Liver (tissue), 9 donors: ENCODE measurements around the gene DISP3. TPM values are rescaled to one million over a fixed set of nuclear protein-coding genes. Genes with fewer than 3 reads are reported as not detected.

Experiments
- DNase-seq: peaks from one replicate; pipeline ENCODE4 v3.0.0-alpha.2; 2017; ENCODE audit warnings: low spot score
- H3K27ac ChIP-seq, 2 donors: one replicate each; pipeline ENCODE4 v1.7.0; 2013; ENCODE audit warnings: inconsistent platforms in 2 of 2, low read length in 2 of 2, control low read depth in 1 of 2, low read depth in 1 of 2, mild to moderate bottlenecking in 1 of 2
- H3K27me3 ChIP-seq, 4 donors: one replicate each; pipeline versions ENCODE4 v1.6.1 to v1.7.0; 2013; ENCODE audit warnings: low read length in 3 of 4, inconsistent platforms in 1 of 4, mild to moderate bottlenecking in 1 of 4, moderate library complexity in 1 of 4; ENCODE audit not compliant: control insufficient read depth in 4 of 4, insufficient read depth in 4 of 4
- H3K36me3 ChIP-seq, 4 donors: one replicate each; pipeline versions ENCODE4 v1.6.1 to v1.7.0; 2013; ENCODE audit warnings: low read length in 3 of 4, mild to moderate bottlenecking in 3 of 4, low read depth in 1 of 4, moderate library complexity in 1 of 4; ENCODE audit not compliant: control insufficient read depth in 4 of 4, insufficient read depth in 3 of 4
- H3K4me1 ChIP-seq, 4 donors: one replicate each; pipeline versions ENCODE4 v1.6.1 to v1.7.0; 2013; ENCODE audit warnings: low read length in 3 of 4, mild to moderate bottlenecking in 3 of 4, moderate library complexity in 1 of 4; ENCODE audit not compliant: control insufficient read depth in 4 of 4, insufficient read depth in 4 of 4
- H3K4me3 ChIP-seq, 3 donors: one replicate each; pipeline versions ENCODE4 v1.6.1 to v1.7.0; 2013; ENCODE audit warnings: low read length in 3 of 3, control low read depth in 1 of 3, low read depth in 1 of 3, mild to moderate bottlenecking in 1 of 3
- H3K9ac ChIP-seq, 2 donors: one replicate each; pipeline ENCODE4 v1.7.0; 2013; ENCODE audit warnings: low read length in 2 of 2, mild to moderate bottlenecking in 2 of 2, moderate library complexity in 2 of 2, control low read depth in 1 of 2, low read depth in 1 of 2
- H3K9me3 ChIP-seq, 4 donors: one replicate each; pipeline versions ENCODE4 v1.6.1 to v1.7.0; 2013; ENCODE audit warnings: low read length in 3 of 4; ENCODE audit not compliant: control insufficient read depth in 4 of 4
- ATF3 ChIP-seq: IDR thresholded peaks from 2 replicates; pipeline ENCODE4 v1.6.1; 2016; ENCODE audit warnings: antibody characterized with exemption
- CTCF ChIP-seq: fragments of 150-350 bp; IDR thresholded peaks from 2 replicates; pipeline ENCODE4 v1.5.1; 2017; ENCODE audit warnings: improper control_type of control experiment, low read depth, low read length; ENCODE audit not compliant: missing input control
- EGR1 ChIP-seq, 2 donors: IDR thresholded peaks; 2 replicates each; pipeline ENCODE4 v1.6.1; 2016 to 2018; ENCODE audit warnings: antibody characterized with exemption in 2 of 2, low read depth in 2 of 2
- FOXA1 ChIP-seq: IDR thresholded peaks from 2 replicates; pipeline ENCODE4 v1.6.1; 2016; ENCODE audit warnings: antibody characterized with exemption
- FOXA2 ChIP-seq: IDR thresholded peaks from 2 replicates; pipeline ENCODE4 v1.6.1; 2016; ENCODE audit warnings: antibody characterized with exemption
- GABPA ChIP-seq, 2 donors: IDR thresholded peaks in 1 of 2; conservative IDR thresholded peaks in 1 of 2; 2 replicates each; pipeline ENCODE4 v1.6.1; 2016; ENCODE audit warnings: antibody characterized with exemption in 2 of 2, mild to moderate bottlenecking in 1 of 2, moderate library complexity in 1 of 2
- HNF4A ChIP-seq, 2 donors: conservative IDR thresholded peaks; 2 replicates each; pipeline ENCODE4 v1.6.1; 2016; ENCODE audit warnings: antibody characterized with exemption in 2 of 2, mild to moderate bottlenecking in 2 of 2
- HNF4G ChIP-seq: IDR thresholded peaks from 2 replicates; pipeline ENCODE4 v1.6.1; 2016; ENCODE audit warnings: antibody characterized with exemption
- JUND ChIP-seq, 2 donors: IDR thresholded peaks; 2 replicates each; pipeline ENCODE4 v1.6.1; 2016; ENCODE audit warnings: antibody characterized with exemption in 2 of 2
- MAX ChIP-seq: IDR thresholded peaks from 2 replicates; pipeline ENCODE4 v1.6.1; 2016; ENCODE audit warnings: antibody characterized with exemption
- NR2F2 ChIP-seq: IDR thresholded peaks from 2 replicates; pipeline ENCODE4 v1.6.1; 2016; ENCODE audit warnings: antibody characterized with exemption
- RAD21 ChIP-seq, 2 donors: IDR thresholded peaks; 2 replicates each; pipeline ENCODE4 v1.6.1; 2016; ENCODE audit warnings: antibody characterized with exemption in 2 of 2, mild to moderate bottlenecking in 2 of 2
- REST ChIP-seq: IDR thresholded peaks from 2 replicates; pipeline ENCODE4 v1.6.1; 2016; ENCODE audit warnings: antibody characterized with exemption, mild to moderate bottlenecking
- RXRA ChIP-seq, 2 donors: IDR thresholded peaks; 2 replicates each; pipeline ENCODE4 v1.6.1; 2017 to 2018; ENCODE audit warnings: antibody characterized with exemption in 2 of 2, mild to moderate bottlenecking in 1 of 2
- SP1 ChIP-seq: IDR thresholded peaks from 2 replicates; pipeline ENCODE4 v1.6.1; 2018; ENCODE audit warnings: antibody characterized with exemption, mild to moderate bottlenecking
- TAF1 ChIP-seq: conservative IDR thresholded peaks from 2 replicates; pipeline ENCODE4 v1.6.1; 2016; ENCODE audit warnings: antibody characterized with exemption, mild to moderate bottlenecking
- YY1 ChIP-seq: IDR thresholded peaks from 2 replicates; pipeline ENCODE4 v1.6.1; 2016; ENCODE audit warnings: antibody characterized with exemption, mild to moderate bottlenecking
- ZBTB33 ChIP-seq: IDR thresholded peaks from 2 replicates; pipeline ENCODE4 v1.6.1; 2016; ENCODE audit warnings: antibody characterized with exemption
- WGBS: extraction: QIAGEN DNeasy Blood & Tissue Kit; methylation state at CpG from one replicate; pipeline ENCODE4 v1.1.7; 2013; 5-methylcytosine and 5-hydroxymethylcytosine counted together
- polyA plus RNA-seq, 2 donors: library from polyadenylated mRNA; stranded (reverse) in 1 of 2; unstranded in 1 of 2; fragments of 200-250 nt in 1 of 2; fragments of >200 nt in 1 of 2; fragmentation: Nextera tagmentation in 1 of 2; extraction: Ambion mirVana in 1 of 2; gene quantifications; one replicate each; pipeline versions ENCODE4 v1.2.1 to v1.2.3, GENCODE V29; 2013 to 2015
- total RNA-seq, 2 donors: library from RNA; depleted of rRNA; stranded (reverse); fragments of >200 nt; gene quantifications; one replicate each; pipeline ENCODE4 v1.2.3, GENCODE V29; 2014
- donor health status: healthy.
- donor health status: healthy.
- donor health status: healthy.
- donor health status: healthy.
- donor health status: healthy.

DISP3 gene
- total and polyA plus RNA-seq, 4 donors, result 0.02 to 0.08 TPM; not detected in 2

- 85% methylated on average over 26 of the region's 26 CpGs for WGBS
- no peaks in the 10 kb centered on the region for H3K4me1 ChIP-seq
- DNase-seq, result no peak
- H3K27me3 ChIP-seq, result no peaks in the 10 kb centered on the region
- H3K27ac ChIP-seq, result no peak overlapping the region
- no peak overlapping the region for H3K9ac ChIP-seq
- no peaks in the 10 kb centered on the region for H3K9me3 ChIP-seq
- no peaks in the 10 kb centered on the region for H3K36me3 ChIP-seq
- no peak for TF ChIP-seq ATF3
- no peak for TF ChIP-seq RXRA (IDR thresholded peaks at IDR 0.05)
- TF ChIP-seq JUND (IDR thresholded peaks at IDR 0.05), result no peak
- TF ChIP-seq RAD21 (IDR thresholded peaks at IDR 0.05), result no peak
- TF ChIP-seq HNF4G, result no peak
- TF ChIP-seq GABPA (IDR thresholded peaks at IDR 0.05 in 1 of 2, conservative IDR thresholded peaks at IDR 0.05 in 1 of 2), result no peak
- TF ChIP-seq CTCF, result no peak
- no peak for TF ChIP-seq YY1
- TF ChIP-seq MAX, result no peak
- H3K4me3 ChIP-seq, result no peak overlapping the region
These were observed 57.8 kb downstream of the DISP3 start for GRCh38 chr1:11536573-11537379.

- Histone ChIP-seq H3K9me3 (no peaks in the 10 kb centered on the region), H3K36me3 (no peaks in the 10 kb centered on the region), H3K4me1 (no peaks in the 10 kb centered on the region), H3K27me3 (peaks cover 0 to 3% (median 0%) of the 10 kb centered on the region in 4 donors), H3K4me3 (no peak overlapping the region), H3K27ac (no peak overlapping the region), H3K9ac (no peak overlapping the region)
- 80% methylated on average over 9 of the region's 9 CpGs for WGBS
- TF ChIP-seq SP1 (no peak), RXRA (IDR thresholded peaks at IDR 0.05) (no peak), GABPA (IDR thresholded peaks at IDR 0.05 in 1 of 2, conservative IDR thresholded peaks at IDR 0.05 in 1 of 2) (no peak), FOXA1 (no peak), ATF3 (no peak), NR2F2 (no peak), ZBTB33 (no peak), YY1 (no peak), JUND (IDR thresholded peaks at IDR 0.05) (no peak), RAD21 (IDR thresholded peaks at IDR 0.05) (no peak), FOXA2 (no peak), HNF4A (conservative IDR thresholded peaks at IDR 0.05) (no peak), REST (no peak), TAF1 (no peak), MAX (no peak), HNF4G (no peak), EGR1 (IDR thresholded peaks at IDR 0.05; ENCODE audit: low read depth in 2 of 2) (no peak), CTCF (no peak)
- DNase-seq, result no peak
These were observed 58.4 kb downstream of the DISP3 start for GRCh38 chr1:11537380-11537764.
